Activated CD4-positive, alpha-beta T cell treated with anti-CD3 and anti-CD28 coated beads, Interleukin-2, amount 50 U/mL, for 16 hours (primary cell): ENCODE measurements around the gene RAC3.

ENCODE experiments used
- DNase-seq: peaks from one replicate; pipeline ENCODE4 v3.0.0-alpha.2; 2020

Gene RAC3

GRCh38 chr17:81999587-81999975 is 31.9 kb upstream of the RAC3 start:
- DNase-seq = no peak

GRCh38 chr17:81999976-82000802 is 31.3 kb upstream of the RAC3 start:
- no peak for DNase-seq

GRCh38 chr17:82000803-82001570 is 30.5 kb upstream of the RAC3 start:
- no peak for DNase-seq

GRCh38 chr17:82001571-82002056 is 29.9 kb upstream of the RAC3 start:
- DNase-seq = no peak

GRCh38 chr17:82003411-82004381 is 27.8 kb upstream of the RAC3 start:
- peak; percentile 26 for DNase-seq

- no peak for DNase-seq
Measured at GRCh38 chr17:82004517-82005455, 26.7 kb upstream of the RAC3 start.

GRCh38 chr17:82005701-82006348 is 25.7 kb upstream of the RAC3 start:
- DNase-seq = no peak

GRCh38 chr17:82006468-82007227 is 24.8 kb upstream of the RAC3 start:
- DNase-seq = no peak

- no peak for DNase-seq
Measured at GRCh38 chr17:82007228-82007494, 24.3 kb upstream of the RAC3 start.

GRCh38 chr17:82007495-82008257 is 23.8 kb upstream of the RAC3 start:
- no peak for DNase-seq

GRCh38 chr17:82008258-82008940 is 23.1 kb upstream of the RAC3 start:
- no peak for DNase-seq

GRCh38 chr17:82008941-82009405 is 22.5 kb upstream of the RAC3 start:
- DNase-seq = no peak

- no peak for DNase-seq
Measured at GRCh38 chr17:82009413-82009812, 22.1 kb upstream of the RAC3 start.

- DNase-seq = no peak
Measured at GRCh38 chr17:82010575-82011525, 20.6 kb upstream of the RAC3 start.

GRCh38 chr17:82011617-82012187 is 19.8 kb upstream of the RAC3 start:
- no peak for DNase-seq

- no peak for DNase-seq
Measured at GRCh38 chr17:82012261-82012639, 19.2 kb upstream of the RAC3 start.

- no peak for DNase-seq
Measured at GRCh38 chr17:82012640-82013295, 18.7 kb upstream of the RAC3 start.
